Measurements from ENCODE around the gene PSMG1.
"Not testable (repeated sequence)": the region's sequence is repeated elsewhere in the genome, so short reads cannot be mapped to it uniquely, and the experiment has no call there.

The PSMG1 gene

GRCh38 chr21:39183272-39184049, at the start of gene PSMG1:
TSS of gene PSMG1 (minus strand) at chr21:39183451. CDS start at chr21:39183385, 66 bp downstream.
- DNase-seq: peak; percentile 95

DNA sequence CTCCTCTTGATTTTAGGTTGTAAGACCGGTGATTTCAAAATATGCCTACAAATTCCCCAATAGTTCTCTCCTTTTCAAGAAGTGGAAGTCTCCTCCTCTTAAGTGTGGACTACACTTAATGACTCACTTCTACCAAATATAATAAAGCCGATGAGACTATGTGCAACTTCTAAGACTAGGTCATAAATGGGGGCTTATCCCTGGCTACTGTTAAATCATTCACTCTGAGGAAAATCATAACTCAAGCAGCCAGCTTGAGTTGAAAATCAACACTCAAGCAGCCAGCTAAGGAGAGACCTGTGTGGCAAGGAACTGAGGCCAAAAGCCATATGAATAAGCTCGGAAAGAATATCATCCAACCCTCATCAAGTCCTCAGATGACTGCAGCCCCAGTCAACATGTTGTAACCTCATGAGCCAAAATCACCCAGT, 49.6 kb upstream of the PSMG1 start:
- DNase-seq: no peak

GRCh38 chr21:39224930-39225329, 41.7 kb upstream of the PSMG1 start:
- DNase-seq: no peak

DNA sequence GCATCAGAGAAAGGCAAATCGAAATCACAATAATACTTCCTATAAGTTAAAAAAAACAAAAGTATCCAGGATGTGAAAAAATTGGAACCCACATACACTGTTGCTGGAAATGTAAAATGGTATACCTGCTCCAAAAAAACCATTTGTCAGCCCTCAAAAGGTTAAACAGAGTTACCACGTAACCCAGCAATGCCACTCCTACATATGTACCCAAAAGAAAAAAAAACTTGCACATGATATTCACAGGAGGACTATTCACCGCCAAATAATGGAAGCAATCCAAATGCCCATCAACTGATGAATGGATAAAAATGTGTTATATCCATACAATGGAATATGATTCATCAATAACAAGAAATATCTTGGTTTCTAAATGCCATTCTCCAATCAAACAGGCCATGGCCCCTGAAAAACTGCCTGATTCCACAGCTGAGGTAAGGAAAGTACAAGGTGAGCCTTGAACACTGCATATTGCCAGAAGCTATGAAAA, 38.8 kb upstream of the PSMG1 start:
- DNase-seq: no peak

DNA sequence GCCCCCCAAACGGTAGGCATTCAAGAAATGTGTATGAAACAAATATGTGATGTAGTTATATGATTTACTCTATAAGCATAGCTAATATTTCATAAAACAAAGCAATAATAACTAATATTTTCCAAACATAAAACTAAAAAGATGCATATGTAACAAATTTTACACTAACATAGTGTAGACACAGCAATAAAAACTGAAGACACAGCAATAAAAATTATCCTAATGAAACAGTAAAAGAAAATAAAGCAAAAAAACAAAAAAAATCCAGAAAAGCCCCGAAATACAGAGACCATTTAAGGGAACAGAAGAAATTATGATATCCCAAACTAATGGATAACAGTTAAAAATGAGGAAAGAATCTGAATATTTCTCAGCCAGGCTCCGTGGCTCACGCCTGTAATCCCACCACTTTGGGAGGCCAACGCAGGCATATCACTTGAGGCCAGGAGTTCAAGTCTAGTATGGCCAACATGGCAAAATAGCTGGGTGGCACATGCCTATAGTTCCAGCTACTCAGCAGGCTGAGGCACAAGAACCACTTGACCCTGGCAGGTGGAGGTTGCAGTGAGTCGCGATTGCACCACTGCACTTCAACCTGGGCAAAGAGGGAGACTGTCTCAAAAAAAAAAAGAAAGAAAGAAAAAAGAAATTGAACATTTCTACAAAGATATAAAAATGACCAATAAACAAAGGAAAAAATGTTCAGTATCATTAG, 38.2 kb upstream of the PSMG1 start:
- no peak for DNase-seq

DNA sequence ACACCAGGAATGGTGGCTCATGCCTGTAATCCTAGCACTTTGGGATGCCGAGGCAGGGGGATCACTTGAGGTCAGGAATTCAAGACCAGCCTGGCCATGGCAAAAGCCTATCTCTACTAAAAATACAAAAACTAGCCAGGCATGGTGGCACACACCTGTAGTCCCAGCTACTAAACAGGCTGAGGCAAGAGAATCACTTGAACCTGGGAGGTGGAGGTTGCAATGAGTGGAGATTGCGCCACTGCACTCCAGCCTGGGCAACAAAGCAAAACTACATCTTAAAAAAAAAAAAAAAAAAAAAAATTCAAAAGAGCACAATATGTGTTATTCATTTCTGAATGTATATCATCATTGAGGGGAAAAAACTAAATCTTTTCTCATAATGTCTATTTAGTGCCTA, 37.6 kb upstream of the PSMG1 start:
- not testable (repeated sequence) for DNase-seq

- DNase-seq: no peak
Measured at GRCh38 chr21:39220150-39220549, 36.9 kb upstream of the PSMG1 start.

DNA sequence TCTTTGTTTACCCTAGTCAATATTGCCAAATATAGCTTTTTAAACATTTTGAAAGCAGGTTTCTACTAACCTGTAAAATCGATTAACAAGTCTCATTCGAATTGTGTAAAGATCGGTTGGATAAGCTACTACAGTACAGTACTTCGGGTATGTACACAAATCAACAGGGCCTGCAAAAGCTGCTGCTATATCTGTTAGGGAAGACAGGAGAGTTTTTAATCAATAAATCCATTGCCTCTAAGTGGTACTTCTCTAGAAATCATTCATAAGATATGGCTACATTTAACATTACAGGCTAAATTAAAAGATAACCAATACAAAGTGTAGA, 34.8 kb upstream of the PSMG1 start:
- no peak for DNase-seq

DNA sequence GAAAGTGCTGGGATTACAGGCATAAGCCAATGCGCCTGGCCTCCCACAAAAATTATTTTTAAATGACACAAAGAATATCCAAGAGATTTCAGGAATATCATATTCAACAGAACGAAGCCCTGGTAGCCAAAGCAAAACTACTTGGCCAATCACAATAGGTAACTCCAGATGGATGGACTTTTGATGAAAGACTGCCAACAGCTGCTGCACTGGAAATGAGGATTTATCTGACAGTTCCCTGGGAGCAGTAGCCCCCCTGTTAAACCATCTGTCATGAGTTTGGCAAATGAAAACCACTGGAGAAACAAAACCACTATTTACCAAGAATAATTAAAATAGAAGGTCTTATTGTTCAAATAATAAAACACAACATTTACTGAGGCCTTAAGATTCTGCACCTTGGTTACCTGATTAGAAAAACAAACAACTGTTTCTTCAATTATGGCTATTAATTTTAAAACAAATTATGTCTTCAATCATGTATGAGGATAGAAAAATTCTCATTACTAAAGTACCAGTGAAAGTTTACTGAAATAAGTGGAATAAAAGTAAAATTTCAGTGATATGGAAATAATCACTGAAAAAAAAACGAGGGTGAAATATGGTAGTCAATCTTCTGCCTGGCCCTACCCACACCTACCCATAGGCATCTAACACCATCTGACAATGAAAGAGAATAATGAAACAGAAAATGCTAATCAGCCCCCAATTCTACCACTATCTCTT, 34.3 kb upstream of the PSMG1 start:
- no peak for DNase-seq

DNA sequence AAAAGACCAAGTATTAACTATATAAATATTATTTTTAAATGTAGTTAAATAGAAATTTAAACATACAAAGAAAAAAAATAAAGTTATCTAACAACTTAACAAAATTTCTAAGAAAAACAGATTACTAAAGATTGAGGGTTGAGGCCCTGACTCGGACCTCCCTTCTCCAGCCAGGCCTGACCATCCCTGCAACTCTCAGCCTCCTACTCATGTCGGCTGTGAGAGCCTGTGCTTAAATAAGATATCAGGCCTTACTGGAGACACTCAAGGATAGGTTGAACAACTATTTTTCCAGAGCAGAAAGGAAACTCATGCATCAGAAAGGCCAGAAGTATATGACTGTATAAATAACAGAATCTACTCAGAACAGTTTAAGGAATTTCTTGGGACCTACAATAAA, 33.0 kb upstream of the PSMG1 start:
- DNase-seq: no peak

GRCh38 chr21:39215078-39215477, 31.8 kb upstream of the PSMG1 start:
- DNase-seq: no peak

DNA sequence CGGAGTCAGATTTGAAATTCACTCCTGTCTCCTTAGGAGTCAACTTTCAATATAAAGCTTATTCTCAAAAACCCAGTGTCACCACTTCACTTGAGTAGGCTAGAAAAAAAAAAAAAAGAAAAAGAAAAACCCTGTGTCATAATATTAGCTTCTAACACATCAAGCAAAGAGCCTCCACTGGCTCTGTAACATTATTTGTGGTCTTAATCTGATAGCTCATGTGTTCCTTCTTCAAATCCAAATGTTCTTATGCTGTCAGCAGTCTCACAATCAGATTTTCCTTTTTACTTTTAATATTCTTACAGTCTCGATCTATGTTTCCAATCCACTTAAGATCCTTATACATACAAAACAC, 26.1 kb upstream of the PSMG1 start:
- DNase-seq: no peak

- no peak for DNase-seq
Measured at GRCh38 chr21:39208624-39209333, 25.5 kb upstream of the PSMG1 start.

DNA sequence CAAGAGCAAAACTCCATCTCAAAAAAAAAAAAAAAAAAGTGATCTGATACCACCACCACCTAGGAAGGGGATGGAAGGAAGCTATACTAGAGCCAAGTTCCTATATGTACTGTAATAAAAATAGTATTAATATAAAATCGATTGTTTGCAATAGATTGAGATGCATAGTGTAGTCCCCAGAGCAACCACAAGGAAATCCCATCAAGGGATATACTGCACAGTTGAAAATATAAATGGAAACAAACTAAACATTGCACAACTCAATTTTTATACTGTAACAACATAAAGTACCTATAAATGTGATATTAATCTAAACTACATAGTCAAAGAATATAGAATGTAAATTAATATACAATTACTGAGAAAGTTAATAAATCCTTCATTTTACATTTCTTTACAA, 20.9 kb upstream of the PSMG1 start:
- DNase-seq: no peak

GRCh38 chr21:39198800-39199199, 15.5 kb upstream of the PSMG1 start:
- no peak for DNase-seq

GRCh38 chr21:39197448-39198233, 14.4 kb upstream of the PSMG1 start:
- no peak for DNase-seq

- DNase-seq: no peak
Measured at GRCh38 chr21:39196838-39197237, 13.6 kb upstream of the PSMG1 start.

GRCh38 chr21:39196310-39196709, 13.1 kb upstream of the PSMG1 start:
- no peak for DNase-seq

DNA sequence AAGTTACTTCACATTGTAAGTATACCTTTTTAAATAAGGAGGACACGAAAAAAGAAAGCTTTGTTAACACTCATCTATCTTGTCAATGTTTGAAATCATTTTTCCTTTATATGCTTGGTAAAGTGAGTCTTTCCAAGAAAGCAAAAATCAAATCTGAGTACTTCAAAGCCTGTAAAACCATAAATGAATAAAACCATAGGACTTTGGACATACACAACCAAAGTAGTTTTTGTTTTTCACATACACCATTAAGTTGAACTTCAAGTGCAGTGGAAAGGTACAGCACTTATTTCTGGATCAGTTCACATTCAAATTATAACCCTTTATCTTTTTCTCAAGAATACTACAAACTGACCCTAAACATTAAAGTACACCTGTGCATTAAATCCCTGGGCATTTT, 10.1 kb upstream of the PSMG1 start:
- DNase-seq: no peak

GRCh38 chr21:39189857-39190604, 6.8 kb upstream of the PSMG1 start:
- no peak for DNase-seq

- DNase-seq: no peak
Measured at GRCh38 chr21:39188521-39189139, 5.4 kb upstream of the PSMG1 start.

Data from NCI-H1105 (cell line).